ENCODE data around the gene GRK6.
"Not testable (repeated sequence)": the region's sequence is repeated elsewhere in the genome, so short reads cannot be mapped to it uniquely, and the experiment has no call there.

Gene GRK6

GRCh38 chr5:177399997-177400868 lies 26.2 kb upstream of the GRK6 start, which contains the start of gene PFN3:
Gene PFN3, minus strand, starts transcription at chr5:177400661. Its CDS starts 85 bp downstream, at chr5:177400576.
- DNase-seq (ENCODE audit: low read depth in 2 of 2): no peak

GRCh38 chr5:177402271-177403043 lies 24.0 kb upstream of the GRK6 start:
- DNase-seq (ENCODE audit: low read depth in 2 of 2): peak in 1 of 2 donors; percentile 44

GRCh38 chr5:177403102-177403791 lies 23.2 kb upstream of the GRK6 start:
- no peak for DNase-seq (ENCODE audit: low read depth in 2 of 2)

GRCh38 chr5:177403792-177404640 lies 22.5 kb upstream of the GRK6 start:
- DNase-seq (ENCODE audit: low read depth in 2 of 2): peak; percentile 67

GRCh38 chr5:177404641-177405179 lies 21.8 kb upstream of the GRK6 start:
- DNase-seq (ENCODE audit: low read depth in 2 of 2): no peak

DNA sequence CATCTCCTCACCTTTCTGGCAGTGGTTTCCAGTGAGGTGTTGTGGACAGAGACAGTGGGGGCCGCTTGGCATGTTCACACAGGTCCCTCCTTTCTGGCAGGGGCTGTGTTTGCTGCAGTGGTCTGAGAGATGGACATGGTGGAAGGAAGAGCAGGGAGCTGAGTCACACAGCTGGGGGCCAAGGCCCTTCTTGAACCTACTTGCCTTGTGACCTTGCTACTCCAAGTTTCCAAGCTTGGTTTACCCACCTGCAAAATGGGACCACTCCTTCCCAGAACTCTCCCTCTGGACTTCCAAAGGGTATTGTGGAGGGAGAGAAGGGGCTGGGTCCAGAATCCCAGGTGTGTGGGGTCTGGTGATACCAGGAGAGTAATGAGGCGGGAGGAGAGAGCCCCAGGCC lies 21.2 kb upstream of the GRK6 start:
- DNase-seq (ENCODE audit: low read depth in 2 of 2): no peak

DNA sequence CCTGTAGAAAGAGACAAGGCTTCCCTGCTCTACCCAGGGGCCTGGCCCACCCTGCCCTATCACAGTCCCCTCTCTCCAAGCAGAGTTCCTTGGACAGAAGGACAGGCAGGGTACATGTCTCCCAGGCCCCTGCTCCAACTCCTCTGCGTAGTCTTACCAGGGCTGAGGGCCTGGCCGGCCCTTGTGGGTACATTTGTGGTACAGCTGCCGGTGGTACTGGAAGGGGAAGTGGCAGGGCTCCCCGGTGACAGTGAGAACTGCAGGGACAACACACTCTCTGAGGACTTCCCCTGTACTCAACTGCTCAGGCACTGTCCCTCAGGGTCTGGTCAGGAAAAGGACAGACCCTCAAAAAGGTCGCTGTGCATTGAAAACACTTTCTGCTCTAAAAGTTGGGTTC lies 20.7 kb upstream of the GRK6 start:
- no peak for DNase-seq (ENCODE audit: low read depth in 2 of 2)

DNA sequence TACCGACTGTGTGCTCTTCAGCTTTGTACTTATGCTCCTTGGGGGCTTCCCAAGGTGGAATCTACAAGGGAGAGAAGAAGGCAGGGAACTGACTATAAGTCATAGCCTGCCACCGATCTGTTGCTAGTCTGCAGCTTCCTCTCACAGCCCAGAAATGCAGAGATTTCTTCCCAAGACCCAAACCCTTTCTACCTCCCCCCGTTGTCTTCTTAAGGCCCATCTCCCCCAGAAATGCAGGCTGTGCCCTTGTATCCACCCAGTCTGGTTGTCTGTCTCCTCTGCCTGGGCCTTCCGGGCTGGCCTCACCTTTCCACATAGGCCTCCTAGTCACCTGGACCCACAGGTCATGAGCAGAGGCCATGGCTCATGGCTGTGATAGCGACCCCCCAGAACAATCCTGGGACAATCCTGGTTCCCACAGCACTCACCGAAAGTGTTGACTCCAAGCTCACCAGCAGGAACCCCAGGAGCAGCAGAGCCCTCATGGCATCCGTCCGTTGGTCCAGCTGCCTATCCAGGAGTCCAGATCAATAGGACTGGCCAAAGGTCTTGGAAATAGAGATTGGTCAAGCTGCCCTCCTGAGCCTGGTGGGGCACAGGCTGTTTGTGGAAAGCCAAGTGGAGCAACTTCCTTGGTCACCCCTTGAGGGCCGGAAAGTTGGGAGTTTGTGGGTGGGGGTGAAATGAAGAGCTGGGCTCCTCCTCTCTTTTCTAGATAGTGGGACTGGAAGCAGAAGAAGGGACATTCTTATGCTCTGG lies 17.3 kb upstream of the GRK6 start, which contains the start of gene F12:
F12 (minus strand) TSS at position 522 of the 759 bp plus-strand sequence; CDS start at position 485, 37 bp downstream.
- DNase-seq (ENCODE audit: low read depth in 2 of 2): no peak

DNA sequence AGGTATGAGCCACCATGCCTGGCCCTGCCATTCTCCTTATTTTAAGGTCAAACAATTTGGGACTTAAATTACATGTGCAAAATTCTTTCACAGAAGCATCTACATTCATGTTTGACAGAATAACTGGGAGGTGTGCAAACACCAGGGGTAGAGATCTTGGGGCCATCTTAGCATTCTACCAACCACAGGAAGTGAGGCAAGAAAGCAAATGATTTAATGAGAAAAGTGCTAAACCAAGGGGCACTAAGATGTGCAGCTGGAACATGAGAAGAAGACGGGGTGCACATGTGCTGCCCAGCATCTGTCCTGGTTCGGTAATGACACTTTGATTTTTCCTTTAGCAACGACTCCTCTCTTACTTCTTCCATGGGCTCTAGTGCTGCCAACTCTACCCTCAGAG lies 15.9 kb upstream of the GRK6 start:
- no peak for DNase-seq (ENCODE audit: low read depth in 2 of 2)

GRCh38 chr5:177412603-177413233 lies 13.8 kb upstream of the GRK6 start:
- no peak for DNase-seq (ENCODE audit: low read depth in 2 of 2)

- DNase-seq (ENCODE audit: low read depth in 2 of 2): no peak
These were observed 12.0 kb upstream of the GRK6 start for GRCh38 chr5:177414481-177414880.

GRCh38 chr5:177417081-177417480 lies 9.4 kb upstream of the GRK6 start:
- not testable (repeated sequence) for DNase-seq (ENCODE audit: low read depth in 2 of 2)

DNA sequence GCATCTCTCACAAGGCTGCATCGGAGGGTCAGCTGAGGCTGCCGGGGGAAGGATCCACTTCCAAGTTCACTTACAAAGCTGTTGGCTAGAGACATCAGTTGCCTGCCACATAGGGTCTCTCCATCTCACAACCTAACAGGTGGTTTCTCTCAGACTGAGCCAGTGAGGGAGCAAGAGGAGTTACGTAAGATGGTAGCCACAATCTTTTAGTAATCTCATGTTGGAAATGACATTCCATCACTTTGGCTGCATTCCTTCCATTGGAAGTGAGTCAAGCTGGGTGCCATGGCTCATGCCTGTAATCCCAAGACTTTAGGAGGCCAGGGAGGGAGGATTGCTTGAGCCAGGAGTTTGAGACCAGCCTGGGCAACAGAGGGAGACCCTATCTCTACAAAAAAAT lies 7.4 kb upstream of the GRK6 start:
- no peak for DNase-seq (ENCODE audit: low read depth in 2 of 2)

GRCh38 chr5:177420472-177420871 lies 6.0 kb upstream of the GRK6 start:
- not testable (repeated sequence) for DNase-seq (ENCODE audit: low read depth in 2 of 2)

DNA sequence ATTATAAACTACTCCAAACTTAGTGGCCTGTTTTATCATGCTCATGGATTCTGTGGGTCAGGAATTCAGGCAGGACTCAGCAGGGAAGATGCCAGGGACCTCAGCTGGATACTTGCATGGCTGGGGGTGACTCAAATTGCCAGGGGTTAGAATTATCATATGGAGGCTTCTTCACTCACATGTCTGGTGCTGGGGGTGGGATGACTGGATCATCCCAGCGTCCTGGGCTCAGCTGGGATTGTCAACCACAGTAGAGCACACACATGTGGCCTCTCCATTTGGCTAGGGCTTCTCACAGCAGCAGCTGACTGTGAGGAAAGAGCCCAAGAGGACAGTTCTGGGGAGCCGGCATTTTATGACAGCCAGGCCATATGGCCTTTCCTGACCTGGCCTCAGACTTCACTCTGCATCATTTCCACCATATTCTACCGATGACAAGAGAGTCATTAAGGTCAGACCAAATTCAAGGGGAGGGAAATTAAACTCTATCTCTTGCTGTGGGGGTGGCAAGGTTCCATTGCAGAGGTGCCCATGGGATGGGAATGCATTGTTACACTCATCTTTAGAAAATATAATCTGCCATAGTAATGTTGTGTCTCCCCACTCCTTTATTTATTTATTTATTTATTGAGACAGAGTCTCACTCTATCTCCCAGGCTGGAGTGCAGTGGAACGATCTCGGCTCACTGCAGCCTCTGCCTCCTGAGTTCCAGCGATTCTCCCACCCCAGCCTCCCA lies 5.2 kb upstream of the GRK6 start:
- no peak for DNase-seq (ENCODE audit: low read depth in 2 of 2)

DNA sequence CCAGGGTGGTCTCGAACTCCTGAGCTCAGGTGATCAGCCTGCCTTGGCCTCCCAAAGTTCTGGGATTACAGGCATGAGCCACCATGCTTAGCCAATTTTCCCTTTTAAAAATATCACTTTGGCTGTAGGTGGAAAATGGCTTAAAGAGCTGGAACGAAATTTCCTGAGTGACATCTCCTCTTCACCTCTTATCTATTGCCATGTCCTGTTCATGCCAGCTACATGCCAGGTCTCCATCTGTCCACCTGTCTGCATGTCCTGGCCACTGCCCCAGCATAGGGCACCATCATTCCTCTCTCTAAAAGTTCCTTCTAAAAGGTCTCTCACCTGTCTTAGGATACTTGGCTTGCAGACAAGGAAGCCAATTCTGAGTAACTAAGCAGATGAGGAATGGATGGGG lies 2.8 kb upstream of the GRK6 start:
- DNase-seq (ENCODE audit: low read depth in 2 of 2): no peak

DNA sequence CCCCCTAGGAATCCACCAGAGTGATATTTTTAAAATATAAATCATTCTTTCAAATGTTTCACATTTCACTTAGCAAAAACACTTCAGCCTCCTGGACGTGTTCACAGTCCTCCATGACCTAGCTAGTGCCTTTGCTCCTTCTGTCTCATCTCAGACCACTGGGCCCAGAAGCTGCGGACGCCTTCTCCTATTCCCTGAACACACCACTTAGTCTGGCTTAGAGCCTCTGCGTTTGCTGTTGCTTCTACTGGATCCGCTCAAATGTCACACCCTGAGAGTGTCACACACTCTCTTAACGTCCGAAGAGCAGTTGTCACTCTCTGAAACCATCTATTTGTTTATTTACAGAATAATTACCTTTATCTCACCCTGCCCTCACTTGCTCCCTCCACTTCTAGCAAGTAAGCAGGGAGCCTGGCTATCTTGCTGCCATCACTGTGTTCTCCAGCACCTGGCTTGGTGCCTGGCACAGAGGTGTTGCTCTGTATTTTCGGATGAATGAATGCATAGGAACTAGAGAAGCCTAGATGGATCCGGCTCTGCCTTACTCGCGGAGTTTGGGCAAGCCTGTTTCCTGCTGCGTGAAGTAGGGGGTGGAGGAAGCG lies 1.2 kb upstream of the GRK6 start:
- DNase-seq (ENCODE audit: low read depth in 2 of 2): no peak

GRCh38 chr5:177425801-177426565 lies 493 bp upstream of the GRK6 start:
- peak; percentile 93 to 100 for DNase-seq (ENCODE audit: low read depth in 2 of 2)
